Sigmoid colon (tissue), 7 donors: ENCODE data around the gene DNTTIP2. TPM values are rescaled to one million over a fixed set of nuclear protein-coding genes. Genes with fewer than 3 reads are reported as not detected.

Source experiments
- DNase-seq: peaks from one replicate; pipeline ENCODE4 v3.0.0-alpha.2; 2019
- H3K27ac ChIP-seq, 4 donors: fragments of 200-600 bp; sonication (generic); one replicate each; pipeline ENCODE4 v1.5.1; 2016 to 2019; ENCODE audit warnings: mild to moderate bottlenecking in 1 of 4
- H3K27me3 ChIP-seq, 3 donors: fragments of 200-600 bp; sonication (generic); one replicate each; pipeline ENCODE4 v1.5.1; 2019; ENCODE audit warnings: mild to moderate bottlenecking in 1 of 3
- H3K36me3 ChIP-seq, 4 donors: fragments of 200-600 bp; sonication (generic); one replicate each; pipeline ENCODE4 v1.5.1; 2016 to 2019
- H3K4me1 ChIP-seq, 4 donors: fragments of 200-600 bp; sonication (generic); one replicate each; pipeline ENCODE4 v1.5.1; 2017 to 2019
- H3K4me3 ChIP-seq, 4 donors: fragments of 200-600 bp; sonication (generic); one replicate each; pipeline ENCODE4 v1.5.1; 2017 to 2019; ENCODE audit warnings: mild to moderate bottlenecking in 2 of 4, moderate library complexity in 1 of 4
- H3K9me3 ChIP-seq, 4 donors: fragments of 200-600 bp in 3 of 4; sonication (generic) in 3 of 4; one replicate each; pipeline versions ENCODE4 v1.5.1 to v1.6.1; 2013 to 2019
- EP300 ChIP-seq, 4 donors: sonication (generic); formaldehyde crosslinking; IDR thresholded peaks; one replicate each; pipeline ENCODE4 v1.6.1; 2017; ENCODE audit warnings: antibody characterized with exemption in 4 of 4
- POLR2A ChIP-seq, 2 donors: fragments of 450-650 bp; IDR thresholded peaks; one replicate each; pipeline ENCODE4 v1.6.1; 2016; ENCODE audit warnings: antibody characterized with exemption in 2 of 2, mild to moderate bottlenecking in 2 of 2, moderate library complexity in 2 of 2
- POLR2AphosphoS5 ChIP-seq, 4 donors: sonication (generic); formaldehyde crosslinking; IDR thresholded peaks; one replicate each; pipeline ENCODE4 v1.6.1; 2017; ENCODE audit warnings: antibody characterized with exemption in 4 of 4
- WGBS, 2 donors: extraction: QIAGEN DNeasy Blood & Tissue Kit; methylation state at CpG; one replicate each; pipeline ENCODE4 v1.1.7; 2013; 5-methylcytosine and 5-hydroxymethylcytosine counted together
- intact Hi-C: fragments of 100-400 bp; cut with DNase I; formaldehyde crosslinking; loops from one replicate; pipeline ENCODE4 v1.15.1; 2023
- polyA plus RNA-seq, 3 donors: library from polyadenylated mRNA; stranded (reverse); fragments of 200-250 nt; gene quantifications; one replicate each; pipeline ENCODE4 v1.2.3, GENCODE V29; 2013
- total RNA-seq, 4 donors: library from RNA; depleted of rRNA; stranded (reverse); fragments of >200 nt; gene quantifications; one replicate each; pipeline ENCODE4 v1.1.0, GENCODE V29; 2016
- TF ChIP-seq, protein P1 (sequence below), 4 experiments: fragments of 450-650 bp in 3 of 4; fragments of 200-600 bp in 1 of 4; IDR thresholded peaks; one replicate each; pipeline ENCODE4 v1.5.1; 2016 to 2019; ENCODE audit warnings: antibody characterized with exemption in 4 of 4, mild to moderate bottlenecking in 3 of 4, moderate library complexity in 2 of 4
- donor health status: healthy with polysubstance abuse.
- donor health status: Bipolar disorder and iron deficiency.
- donor health status: healthy.

The DNTTIP2 gene
- total and polyA plus RNA-seq, 7 donors, result 22.2 to 48.9 (median 29.5) TPM

DNA sequence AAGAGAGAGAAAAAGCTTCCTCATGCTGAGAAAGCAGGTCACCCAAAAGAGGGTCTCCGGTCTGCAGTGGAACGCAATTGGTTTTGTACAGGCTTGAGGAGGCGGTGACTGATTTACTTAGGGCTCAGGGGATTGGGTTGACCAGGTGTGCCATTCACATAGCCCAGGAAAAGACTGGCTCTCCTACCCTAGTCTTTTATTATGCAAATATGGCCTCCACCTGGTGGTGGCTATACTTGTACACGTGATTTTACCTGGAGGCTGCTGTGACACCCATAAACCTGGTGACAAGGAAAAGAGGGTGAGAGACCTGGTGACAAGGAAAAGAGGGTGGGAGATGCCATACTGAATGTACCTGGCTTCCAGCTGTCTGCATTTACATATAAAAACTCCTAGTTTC is 49.9 kb downstream of the DNTTIP2 start:
- H3K36me3 ChIP-seq, result no peaks in the 10 kb centered on the region
- no peak for TF ChIP-seq POLR2AphosphoS5 (IDR thresholded peaks at IDR 0.05)
- no peak for TF ChIP-seq POLR2A (IDR thresholded peaks at IDR 0.05)
- TF ChIP-seq, protein P1, sequence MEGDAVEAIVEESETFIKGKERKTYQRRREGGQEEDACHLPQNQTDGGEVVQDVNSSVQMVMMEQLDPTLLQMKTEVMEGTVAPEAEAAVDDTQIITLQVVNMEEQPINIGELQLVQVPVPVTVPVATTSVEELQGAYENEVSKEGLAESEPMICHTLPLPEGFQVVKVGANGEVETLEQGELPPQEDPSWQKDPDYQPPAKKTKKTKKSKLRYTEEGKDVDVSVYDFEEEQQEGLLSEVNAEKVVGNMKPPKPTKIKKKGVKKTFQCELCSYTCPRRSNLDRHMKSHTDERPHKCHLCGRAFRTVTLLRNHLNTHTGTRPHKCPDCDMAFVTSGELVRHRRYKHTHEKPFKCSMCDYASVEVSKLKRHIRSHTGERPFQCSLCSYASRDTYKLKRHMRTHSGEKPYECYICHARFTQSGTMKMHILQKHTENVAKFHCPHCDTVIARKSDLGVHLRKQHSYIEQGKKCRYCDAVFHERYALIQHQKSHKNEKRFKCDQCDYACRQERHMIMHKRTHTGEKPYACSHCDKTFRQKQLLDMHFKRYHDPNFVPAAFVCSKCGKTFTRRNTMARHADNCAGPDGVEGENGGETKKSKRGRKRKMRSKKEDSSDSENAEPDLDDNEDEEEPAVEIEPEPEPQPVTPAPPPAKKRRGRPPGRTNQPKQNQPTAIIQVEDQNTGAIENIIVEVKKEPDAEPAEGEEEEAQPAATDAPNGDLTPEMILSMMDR (IDR thresholded peaks at IDR 0.05), result no peak
- TF ChIP-seq EP300 (IDR thresholded peaks at IDR 0.05), result no peak
- DNase-seq, result no peak
- no peaks in the 10 kb centered on the region for H3K27me3 ChIP-seq
- H3K27ac ChIP-seq, result no peak overlapping the region
- intact Hi-C loops, result no loop called here
- H3K9me3 ChIP-seq, result peaks cover 0 to 5% (median 0%) of the 10 kb centered on the region in 4 donors
- no peaks in the 10 kb centered on the region for H3K4me1 ChIP-seq
- no peak overlapping the region for H3K4me3 ChIP-seq
- whole genome bisulfite sequencing, 2 donors, result 79 to 94% methylated on average over 4 of the region's 4 CpGs

DNA sequence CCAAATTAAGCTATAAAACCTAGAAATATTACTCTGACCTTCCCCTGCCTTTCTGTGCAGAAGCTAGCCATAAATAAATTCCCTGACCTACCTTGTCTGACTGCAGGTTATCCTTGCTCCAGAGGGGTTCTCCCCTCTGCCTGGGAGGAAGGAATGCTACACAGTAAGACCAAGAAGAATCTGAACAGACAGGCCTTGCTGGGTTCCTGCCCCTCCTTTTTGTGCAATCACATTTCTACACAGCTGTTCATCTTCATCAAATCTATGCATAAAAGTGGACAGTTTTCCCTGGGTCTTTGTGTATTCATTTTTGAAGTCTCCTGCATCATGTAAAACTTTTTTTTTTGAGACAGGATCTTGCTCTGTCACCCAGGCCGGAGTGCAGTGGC is 50.6 kb downstream of the DNTTIP2 start:
- Histone ChIP-seq H3K4me3 (no peak overlapping the region), H3K27me3 (no peaks in the 10 kb centered on the region), H3K36me3 (no peaks in the 10 kb centered on the region), H3K9me3 (peaks cover 0 to 4% (median 0%) of the 10 kb centered on the region in 4 donors), H3K27ac (no peak overlapping the region), H3K4me1 (no peaks in the 10 kb centered on the region)
- intact Hi-C loops, result no loop called here
- TF ChIP-seq POLR2A (IDR thresholded peaks at IDR 0.05), result no peak
- TF ChIP-seq POLR2AphosphoS5 (IDR thresholded peaks at IDR 0.05), result no peak
- TF ChIP-seq, protein P1 (IDR thresholded peaks at IDR 0.05), result no peak
- no peak for TF ChIP-seq EP300 (IDR thresholded peaks at IDR 0.05)
- 94 to 98% methylated on average over 1 of the region's 1 CpG for WGBS, 2 donors
- DNase-seq, result no peak

DNA sequence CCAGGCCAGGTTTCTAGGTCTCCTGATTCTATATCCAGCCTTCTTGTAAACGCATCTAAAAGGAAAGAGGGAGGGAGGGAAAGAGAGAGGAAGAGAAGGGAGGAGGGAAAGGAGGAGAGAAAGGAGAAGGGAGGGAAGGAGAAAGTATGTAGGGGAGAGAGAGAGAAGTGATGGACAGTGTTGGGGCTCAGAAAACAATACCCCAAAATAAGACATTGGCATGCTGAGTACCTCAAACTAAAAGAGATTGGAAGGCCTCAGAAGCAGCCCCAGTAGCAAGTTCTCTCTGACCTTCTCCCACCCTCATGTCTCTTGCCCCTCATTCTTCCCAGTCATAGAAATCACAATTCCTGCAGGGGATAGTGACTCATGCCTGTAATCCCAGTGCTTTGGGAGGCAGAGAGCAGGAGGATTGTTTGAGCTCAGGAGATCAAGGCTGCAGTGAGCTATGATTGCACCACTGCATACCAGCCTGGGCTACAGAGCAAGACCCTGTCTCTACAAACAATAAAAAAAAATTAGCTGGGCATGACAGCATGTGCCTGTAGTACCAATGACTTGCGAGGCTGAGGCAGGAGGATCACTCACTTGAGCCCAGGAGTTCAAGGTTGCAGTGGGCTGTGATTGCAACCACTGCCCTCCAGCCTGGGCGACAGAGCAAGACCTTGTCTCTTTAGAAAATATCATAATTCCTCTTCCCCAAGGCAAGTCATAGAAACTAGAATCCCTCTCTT is 51.2 kb downstream of the DNTTIP2 start:
- WGBS, 2 donors, result 92 to 94% methylated on average over 3 of the region's 3 CpGs

DNA sequence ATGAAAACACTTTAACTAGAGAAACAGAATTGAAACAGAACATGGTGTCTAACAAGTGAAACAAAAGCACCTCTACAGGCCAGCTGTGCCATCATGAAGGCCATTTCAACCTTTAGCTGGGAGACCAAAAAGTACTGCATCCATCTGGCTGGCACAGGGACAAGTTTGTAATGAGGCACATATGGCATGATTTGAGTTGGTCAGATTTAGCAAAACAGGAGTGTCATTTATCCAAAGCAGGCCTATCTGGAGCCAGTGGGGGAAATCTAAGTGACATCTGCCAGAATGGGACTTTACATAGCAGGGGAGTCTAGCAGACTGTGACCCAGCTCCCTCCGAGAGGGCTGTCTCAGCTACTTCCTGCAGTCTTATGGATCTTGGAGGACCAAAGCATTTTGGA is 51.9 kb downstream of the DNTTIP2 start:
- WGBS, 2 donors, result 89 to 93% methylated on average over 1 of the region's 1 CpG
- H3K4me3 ChIP-seq, result no peak overlapping the region
- H3K27me3 ChIP-seq, result no peaks in the 10 kb centered on the region
- intact Hi-C loops, result no loop called here
- no peak overlapping the region for H3K27ac ChIP-seq
- H3K36me3 ChIP-seq, result no peaks in the 10 kb centered on the region
- no peak for TF ChIP-seq POLR2A (IDR thresholded peaks at IDR 0.05)
- TF ChIP-seq, protein P1 (IDR thresholded peaks at IDR 0.05), result no peak
- TF ChIP-seq EP300 (IDR thresholded peaks at IDR 0.05), result no peak
- TF ChIP-seq POLR2AphosphoS5 (IDR thresholded peaks at IDR 0.05), result no peak
- H3K4me1 ChIP-seq, result no peaks in the 10 kb centered on the region
- no peaks in the 10 kb centered on the region for H3K9me3 ChIP-seq
- no peak for DNase-seq

More for the DNA sequence above, 51.2 kb downstream of the DNTTIP2 start:
- H3K4me1 ChIP-seq, result no peaks in the 10 kb centered on the region
- H3K36me3 ChIP-seq, result no peaks in the 10 kb centered on the region
- H3K9me3 ChIP-seq, result no peaks in the 10 kb centered on the region
- intact Hi-C loops, result no loop called here
- no peaks in the 10 kb centered on the region for H3K27me3 ChIP-seq
- no peak overlapping the region for H3K27ac ChIP-seq
- DNase-seq, result no peak
- no peak overlapping the region for H3K4me3 ChIP-seq
- no peak for TF ChIP-seq POLR2A (IDR thresholded peaks at IDR 0.05)
- no peak for TF ChIP-seq POLR2AphosphoS5 (IDR thresholded peaks at IDR 0.05)
- TF ChIP-seq, protein P1 (IDR thresholded peaks at IDR 0.05), result no peak
- no peak for TF ChIP-seq EP300 (IDR thresholded peaks at IDR 0.05)

DNA sequence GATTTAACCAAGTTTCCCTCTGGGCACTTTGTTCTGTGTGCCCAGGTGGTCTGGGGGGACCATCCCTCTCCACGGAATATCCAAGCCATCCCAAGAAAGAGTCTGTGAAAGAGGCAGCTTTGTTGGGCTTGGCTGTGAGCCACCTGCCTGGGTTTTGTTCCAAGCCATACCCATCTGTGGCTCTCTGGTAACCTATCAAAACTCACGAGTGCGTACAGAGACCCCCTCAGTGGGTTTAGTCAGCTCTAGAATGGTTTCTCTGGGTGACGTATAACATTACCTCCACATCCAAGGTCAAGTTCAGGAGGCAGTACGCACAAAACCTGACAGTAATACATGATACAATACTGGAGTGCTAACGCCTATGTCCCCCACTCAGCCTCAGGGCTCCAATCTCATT is 54.2 kb downstream of the DNTTIP2 start:
- WGBS, 2 donors, result 94 to 95% methylated on average over 6 of the region's 6 CpGs
- TF ChIP-seq, protein P1 (IDR thresholded peaks at IDR 0.05), result no peak
- TF ChIP-seq POLR2A (IDR thresholded peaks at IDR 0.05) (no peak), POLR2AphosphoS5 (IDR thresholded peaks at IDR 0.05) (no peak), EP300 (IDR thresholded peaks at IDR 0.05) (no peak)
- no peaks in the 10 kb centered on the region for H3K4me1 ChIP-seq
- H3K4me3 ChIP-seq, result no peak overlapping the region
- DNase-seq, result no peak
- no peak overlapping the region for H3K27ac ChIP-seq
- no peaks in the 10 kb centered on the region for H3K27me3 ChIP-seq
- intact Hi-C loops, result no loop called here
- H3K9me3 ChIP-seq, result no peaks in the 10 kb centered on the region
- H3K36me3 ChIP-seq, result no peaks in the 10 kb centered on the region
